Upper lobe of left lung (tissue), 6 donors: ENCODE data around the gene SLC38A9. TPM values are rescaled to one million over a fixed set of nuclear protein-coding genes. Genes with fewer than 3 reads are reported as not detected.

ENCODE experiments used
- ATAC-seq, 2 donors: fragments of 200-7000 bp; cut with Tn5 transposase; one replicate each; pipeline ENCODE4 v1.9.1; 2022; ENCODE audit warnings: mild to moderate bottlenecking in 2 of 2, moderate library complexity in 2 of 2; ENCODE audit not compliant: low FRiP score in 2 of 2
- DNase-seq, 2 donors: peaks; one replicate each; pipeline ENCODE4 v3.0.0-alpha.2; 2019 to 2020
- H3K27ac ChIP-seq, 4 donors: fragments of 200-600 bp; sonication (generic); one replicate each; pipeline ENCODE4 v1.5.1; 2016 to 2019
- H3K27me3 ChIP-seq, 4 donors: fragments of 200-600 bp; sonication (generic); one replicate each; pipeline ENCODE4 v1.5.1; 2017 to 2019
- H3K36me3 ChIP-seq, 4 donors: fragments of 200-600 bp; sonication (generic); one replicate each; pipeline ENCODE4 v1.5.1; 2016 to 2019
- H3K4me1 ChIP-seq, 4 donors: fragments of 200-600 bp; sonication (generic); one replicate each; pipeline ENCODE4 v1.5.1; 2018 to 2019
- H3K4me3 ChIP-seq, 4 donors: fragments of 200-600 bp; sonication (generic); one replicate each; pipeline ENCODE4 v1.5.1; 2017 to 2019; ENCODE audit warnings: mild to moderate bottlenecking in 2 of 4, moderate library complexity in 1 of 4
- H3K9me3 ChIP-seq, 4 donors: fragments of 200-600 bp; sonication (generic); one replicate each; pipeline ENCODE4 v1.5.1; 2018 to 2019
- CTCF ChIP-seq, 6 experiments: fragments of 450-650 bp in 4 of 6; fragments of 200-600 bp in 2 of 6; sonication (generic) in 2 of 6; IDR thresholded peaks; one replicate each; pipeline ENCODE4 v1.5.1; 2016 to 2019; ENCODE audit warnings: antibody characterized with exemption in 6 of 6
- EP300 ChIP-seq, 4 donors: sonication (generic); formaldehyde crosslinking; IDR thresholded peaks; one replicate each; pipeline ENCODE4 v1.5.1; 2017; ENCODE audit warnings: antibody characterized with exemption in 4 of 4, control low read depth in 2 of 4
- POLR2A ChIP-seq, 4 donors: fragments of 450-650 bp; IDR thresholded peaks; one replicate each; pipeline ENCODE4 v1.5.1; 2016 to 2017; ENCODE audit warnings: antibody characterized with exemption in 4 of 4, mild to moderate bottlenecking in 2 of 4
- POLR2AphosphoS5 ChIP-seq, 2 donors: sonication (generic); formaldehyde crosslinking; IDR thresholded peaks; one replicate each; pipeline ENCODE4 v1.5.1; 2017; ENCODE audit warnings: antibody characterized with exemption in 2 of 2
- WGBS, 2 donors: methylation state at CpG; one replicate each; pipeline ENCODE4 v1.1.5; 2017 to 2018; 5-methylcytosine and 5-hydroxymethylcytosine counted together
- total RNA-seq, 6 donors: library from RNA; depleted of rRNA in 4 of 6; stranded (reverse); fragments of >200 nt in 4 of 6; gene quantifications; one replicate each; pipeline versions ENCODE4 v1.1.0 to v1.2.1, GENCODE V29; 2016 to 2021
- donor health status: DM: no; HTN: no; CAD: no; lungs with moderate emphysema.
- donor health status: DM: no; HTN: yes; CAD: no; lungs with severe emphysema.

The SLC38A9 gene
- total RNA-seq, 6 donors from 2014 or later, result 14.4 to 41.9 (median 19.9) TPM

GRCh38 chr5:55691265-55692105 is 20.6 kb downstream of the SLC38A9 start:
- DNase-seq (no peak), ATAC-seq (peak in 1 of 2 donors; percentile 79)
- peaks cover 5 to 9% (median 8%) of the 10 kb centered on the region in 4 donors for H3K4me1 ChIP-seq
- TF ChIP-seq CTCF (IDR thresholded peaks at IDR 0.05), result peak; percentile 53 to 78 (median 72)
- no peak for TF ChIP-seq POLR2A (IDR thresholded peaks at IDR 0.05)
- no peaks in the 10 kb centered on the region for H3K9me3 ChIP-seq
- H3K4me3 ChIP-seq, result no peak overlapping the region
- H3K27ac ChIP-seq, result peak overlapping the region in 1 of 4 donors; percentile 12
- 40 to 42% methylated on average over 2 of the region's 2 CpGs for WGBS, 2 donors
- no peaks in the 10 kb centered on the region for H3K36me3 ChIP-seq
- no peaks in the 10 kb centered on the region for H3K27me3 ChIP-seq

DNA sequence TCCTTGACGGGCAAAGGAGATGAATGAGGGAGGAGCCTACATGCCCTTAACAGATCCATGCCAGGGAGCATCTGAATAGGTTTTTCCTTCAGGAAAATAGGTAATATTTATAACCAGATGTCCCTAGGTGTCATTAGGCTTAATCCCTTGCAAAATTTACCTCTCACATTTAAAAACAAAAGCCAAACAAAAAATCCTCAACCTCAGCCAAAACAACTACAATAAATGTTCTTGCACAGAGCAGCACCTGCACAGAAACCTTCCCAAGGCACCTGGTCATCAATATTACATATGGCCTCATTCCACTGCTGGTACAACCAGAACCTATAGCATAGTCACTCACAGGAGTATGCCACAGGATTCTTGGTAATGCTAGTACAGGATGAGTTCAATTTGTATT is 30.1 kb downstream of the SLC38A9 start:
- TF ChIP-seq EP300 (IDR thresholded peaks at IDR 0.05), result no peak
- no peak overlapping the region for H3K4me3 ChIP-seq
- no peaks in the 10 kb centered on the region for H3K9me3 ChIP-seq
- no peak for ATAC-seq
- no peak overlapping the region for H3K27ac ChIP-seq
- no peak for DNase-seq
- H3K36me3 ChIP-seq, result no peaks in the 10 kb centered on the region
- H3K27me3 ChIP-seq, result no peaks in the 10 kb centered on the region
- no peaks in the 10 kb centered on the region for H3K4me1 ChIP-seq
- WGBS, 2 donors, result 72 to 80% methylated on average over 1 of the region's 1 CpG

- no peak overlapping the region for H3K27ac ChIP-seq
- H3K36me3 ChIP-seq, result no peaks in the 10 kb centered on the region
- no peak for ATAC-seq
- TF ChIP-seq POLR2AphosphoS5 (IDR thresholded peaks at IDR 0.05) (no peak), CTCF (IDR thresholded peaks at IDR 0.05) (no peak), POLR2A (IDR thresholded peaks at IDR 0.05) (no peak)
- WGBS, 2 donors, result 70 to 96% methylated on average over 1 of the region's 1 CpG
- DNase-seq, result no peak
- no peaks in the 10 kb centered on the region for H3K27me3 ChIP-seq
- no peak overlapping the region for H3K4me3 ChIP-seq
- no peaks in the 10 kb centered on the region for H3K4me1 ChIP-seq
- no peaks in the 10 kb centered on the region for H3K9me3 ChIP-seq
These were observed 30.8 kb downstream of the SLC38A9 start for GRCh38 chr5:55681301-55681700.

DNA sequence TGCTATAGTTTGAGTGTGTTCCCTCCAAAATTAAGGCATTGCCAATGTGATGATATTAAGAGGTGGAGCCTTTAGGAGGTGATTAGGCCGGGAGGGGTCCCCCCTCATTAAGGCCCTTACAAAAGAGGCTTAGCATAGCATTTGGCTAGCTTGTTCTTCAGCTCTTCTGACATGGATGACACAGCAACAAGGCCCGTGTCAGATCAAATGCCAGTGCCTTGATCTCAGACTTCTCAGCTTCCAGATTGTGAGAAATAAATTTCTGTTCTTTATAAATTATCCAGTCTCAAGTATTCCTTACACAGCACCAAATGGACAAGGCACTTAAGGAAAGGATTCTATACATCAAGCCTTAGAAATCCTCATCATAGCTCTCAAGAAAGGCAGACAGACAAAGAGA is 31.8 kb downstream of the SLC38A9 start:
- Histone ChIP-seq H3K4me3 (no peak overlapping the region), H3K27me3 (no peaks in the 10 kb centered on the region), H3K9me3 (no peaks in the 10 kb centered on the region), H3K4me1 (peaks cover 0 to 1% (median 0%) of the 10 kb centered on the region in 4 donors), H3K36me3 (no peaks in the 10 kb centered on the region), H3K27ac (no peak overlapping the region)
- ATAC-seq (no peak), DNase-seq (no peak)
- TF ChIP-seq POLR2AphosphoS5 (IDR thresholded peaks at IDR 0.05) (no peak), CTCF (IDR thresholded peaks at IDR 0.05) (no peak), POLR2A (IDR thresholded peaks at IDR 0.05) (no peak), EP300 (IDR thresholded peaks at IDR 0.05) (no peak)
- WGBS, 2 donors, result 70 to 77% methylated on average over 2 of the region's 2 CpGs

DNA sequence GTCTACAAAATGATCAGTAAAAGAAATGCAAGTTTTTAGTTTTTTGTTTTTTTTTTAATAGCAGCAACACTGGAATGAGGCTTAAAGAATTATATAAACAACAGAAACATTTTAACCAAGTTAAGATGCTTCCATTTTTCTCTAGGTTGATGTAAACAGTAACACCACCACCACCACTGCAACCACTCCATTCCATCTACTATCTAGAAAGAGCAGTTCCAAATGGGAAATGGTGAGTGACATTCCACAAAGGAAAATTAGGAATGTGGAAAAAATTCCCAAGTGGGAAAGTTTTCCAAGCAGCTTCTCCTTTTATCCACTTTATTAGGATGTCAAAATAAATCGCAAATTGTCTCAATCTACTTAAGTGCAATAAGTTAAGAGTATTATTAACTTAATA is 32.6 kb downstream of the SLC38A9 start:
- H3K4me1 ChIP-seq, result peaks cover 0 to 6% (median 2%) of the 10 kb centered on the region in 4 donors
- H3K4me3 ChIP-seq, result no peak overlapping the region
- H3K27me3 ChIP-seq, result no peaks in the 10 kb centered on the region
- H3K36me3 ChIP-seq, result no peaks in the 10 kb centered on the region
- ATAC-seq, result no peak
- no peaks in the 10 kb centered on the region for H3K9me3 ChIP-seq
- TF ChIP-seq POLR2A (IDR thresholded peaks at IDR 0.05), result no peak
- TF ChIP-seq POLR2AphosphoS5 (IDR thresholded peaks at IDR 0.05), result no peak
- no peak for TF ChIP-seq CTCF (IDR thresholded peaks at IDR 0.05)
- TF ChIP-seq EP300 (IDR thresholded peaks at IDR 0.05), result no peak
- 34 to 55% methylated on average over 1 of the region's 1 CpG for WGBS, 2 donors
- no peak for DNase-seq
- no peak overlapping the region for H3K27ac ChIP-seq
